Duodenal mucosa (tissue), 2 donors: ENCODE measurements around the gene ASB2.

Experiments used
- H3K27ac ChIP-seq: one replicate; pipeline ENCODE4 v1.7.0; 2013; ENCODE audit warnings: low read depth, low read length
- H3K27me3 ChIP-seq, 2 donors: one replicate each; pipeline ENCODE4 v1.7.0; 2013; ENCODE audit warnings: low read length in 2 of 2, control low read depth in 1 of 2; ENCODE audit not compliant: insufficient read depth in 2 of 2, control insufficient read depth in 1 of 2
- H3K36me3 ChIP-seq, 2 donors: one replicate each; pipeline ENCODE4 v1.7.0; 2013; ENCODE audit warnings: low read length in 2 of 2, control low read depth in 1 of 2; ENCODE audit not compliant: insufficient read depth in 2 of 2, control insufficient read depth in 1 of 2
- H3K4me1 ChIP-seq, 2 donors: one replicate each; pipeline ENCODE4 v1.7.0; 2013; ENCODE audit warnings: low read length in 2 of 2, control low read depth in 1 of 2; ENCODE audit not compliant: insufficient read depth in 2 of 2, control insufficient read depth in 1 of 2
- H3K4me3 ChIP-seq, 2 donors: one replicate each; pipeline ENCODE4 v1.7.0; 2013; ENCODE audit warnings: low read length in 2 of 2, low read depth in 1 of 2
- H3K9ac ChIP-seq, 2 donors: one replicate each; pipeline ENCODE4 v1.7.0; 2013; ENCODE audit warnings: low read length in 2 of 2, low read depth in 1 of 2
- H3K9me3 ChIP-seq, 2 donors: one replicate each; pipeline ENCODE4 v1.7.0; 2013; ENCODE audit warnings: low read length in 2 of 2, control low read depth in 1 of 2; ENCODE audit not compliant: control insufficient read depth in 1 of 2

ASB2 gene

GRCh38 chr14:93943052-93943451 is 33.3 kb downstream of the ASB2 start:
- Histone ChIP-seq H3K4me3 (no peak overlapping the region), H3K27ac (no peak overlapping the region), H3K9ac (no peak overlapping the region), H3K9me3 (no peaks in the 10 kb centered on the region), H3K36me3 (peaks cover 6 to 36% of the 10 kb centered on the region in 2 donors), H3K27me3 (no peaks in the 10 kb centered on the region), H3K4me1 (peaks cover 0 to 4% of the 10 kb centered on the region in 2 donors)

- Histone ChIP-seq H3K4me3 (no peak overlapping the region), H3K9ac (no peak overlapping the region), H3K4me1 (peaks cover 0 to 4% of the 10 kb centered on the region in 2 donors), H3K36me3 (peaks cover 6 to 39% of the 10 kb centered on the region in 2 donors), H3K27ac (no peak overlapping the region), H3K9me3 (no peaks in the 10 kb centered on the region), H3K27me3 (no peaks in the 10 kb centered on the region)
These were observed 35.0 kb downstream of the ASB2 start for GRCh38 chr14:93941293-93941910.

GRCh38 chr14:93940437-93940836 is 35.9 kb downstream of the ASB2 start:
- Histone ChIP-seq H3K27ac (no peak overlapping the region), H3K27me3 (no peaks in the 10 kb centered on the region), H3K36me3 (peaks cover 4 to 44% of the 10 kb centered on the region in 2 donors), H3K9ac (no peak overlapping the region), H3K4me1 (peaks cover 0 to 4% of the 10 kb centered on the region in 2 donors), H3K4me3 (no peak overlapping the region), H3K9me3 (no peaks in the 10 kb centered on the region)

GRCh38 chr14:93939304-93940229 is 36.8 kb downstream of the ASB2 start:
- H3K27ac ChIP-seq, result no peak overlapping the region
- no peaks in the 10 kb centered on the region for H3K9me3 ChIP-seq
- no peak overlapping the region for H3K9ac ChIP-seq
- H3K4me3 ChIP-seq, result peak overlapping the region; percentile 1 to 51
- H3K27me3 ChIP-seq, result no peaks in the 10 kb centered on the region
- peaks cover 0 to 4% of the 10 kb centered on the region in 2 donors for H3K4me1 ChIP-seq
- peaks cover 4 to 47% of the 10 kb centered on the region in 2 donors for H3K36me3 ChIP-seq

- Histone ChIP-seq H3K4me3 (peak overlapping the region; percentile 1 to 51), H3K27me3 (no peaks in the 10 kb centered on the region), H3K9ac (no peak overlapping the region), H3K4me1 (peaks cover 0 to 4% of the 10 kb centered on the region in 2 donors), H3K27ac (no peak overlapping the region), H3K9me3 (no peaks in the 10 kb centered on the region), H3K36me3 (peaks cover 4 to 49% of the 10 kb centered on the region in 2 donors)
These were observed 37.5 kb downstream of the ASB2 start for GRCh38 chr14:93938751-93939303.

GRCh38 chr14:93937519-93937918 is 38.9 kb downstream of the ASB2 start:
- H3K36me3 ChIP-seq, result peaks cover 4 to 49% of the 10 kb centered on the region in 2 donors
- peaks cover 0 to 4% of the 10 kb centered on the region in 2 donors for H3K4me1 ChIP-seq
- H3K27me3 ChIP-seq, result no peaks in the 10 kb centered on the region
- H3K4me3 ChIP-seq, result no peak overlapping the region
- H3K9me3 ChIP-seq, result no peaks in the 10 kb centered on the region
- H3K9ac ChIP-seq, result no peak overlapping the region
- no peak overlapping the region for H3K27ac ChIP-seq

GRCh38 chr14:93936926-93937325 is 39.4 kb downstream of the ASB2 start:
- Histone ChIP-seq H3K9me3 (no peaks in the 10 kb centered on the region), H3K4me1 (peaks cover 0 to 4% of the 10 kb centered on the region in 2 donors), H3K36me3 (peaks cover 0 to 43% of the 10 kb centered on the region in 2 donors), H3K27me3 (no peaks in the 10 kb centered on the region), H3K9ac (no peak overlapping the region), H3K4me3 (no peak overlapping the region), H3K27ac (no peak overlapping the region)

- Histone ChIP-seq H3K4me3 (no peak overlapping the region), H3K4me1 (peaks cover 0 to 4% of the 10 kb centered on the region in 2 donors), H3K27ac (no peak overlapping the region), H3K9ac (no peak overlapping the region), H3K9me3 (no peaks in the 10 kb centered on the region), H3K36me3 (peaks cover 0 to 43% of the 10 kb centered on the region in 2 donors), H3K27me3 (no peaks in the 10 kb centered on the region)
These were observed 40.1 kb downstream of the ASB2 start for GRCh38 chr14:93936245-93936644.

- no peak overlapping the region for H3K27ac ChIP-seq
- peaks cover 0 to 46% of the 10 kb centered on the region in 2 donors for H3K36me3 ChIP-seq
These were observed 41.2 kb downstream of the ASB2 start for GRCh38 chr14:93935213-93935612.

GRCh38 chr14:93932642-93933041 is 43.7 kb downstream of the ASB2 start:
- H3K9me3 ChIP-seq, result no peaks in the 10 kb centered on the region
- H3K4me3 ChIP-seq, result no peak overlapping the region
- H3K27ac ChIP-seq, result no peak overlapping the region
- H3K9ac ChIP-seq, result no peak overlapping the region
- H3K36me3 ChIP-seq, result peaks cover 0 to 43% of the 10 kb centered on the region in 2 donors
- no peaks in the 10 kb centered on the region for H3K4me1 ChIP-seq
- H3K27me3 ChIP-seq, result no peaks in the 10 kb centered on the region

More at GRCh38 chr14:93935213-93935612, 41.2 kb downstream of the ASB2 start:
- no peaks in the 10 kb centered on the region for H3K9me3 ChIP-seq
- no peak overlapping the region for H3K4me3 ChIP-seq
- H3K9ac ChIP-seq, result no peak overlapping the region
- H3K27me3 ChIP-seq, result no peaks in the 10 kb centered on the region
- peaks cover 0 to 4% of the 10 kb centered on the region in 2 donors for H3K4me1 ChIP-seq
